Calu3 (cell line): ENCODE measurements around the gene EPB41L2. TPM values are rescaled to one million over a fixed set of nuclear protein-coding genes. Genes with fewer than 3 reads are reported as not detected.
A peak's percentile ranks its signal among the peaks of the same experiment; 100 is the strongest.

Experiments used
- BruUV-seq: library from RNA; stranded (reverse); fragments of 400-500 nt; replicated peaks from 2 replicates; lab custom pipeline; 2021; lab: Mats Ljungman, UMichigan
- CTCF ChIA-PET: fragments of 300-600 bp; sonication (Branson Sonifier 250); formaldehyde crosslinking; loops from one replicate; lab custom pipeline; 2022; ENCODE audit warnings: antibody characterized with exemption; lab: Charles Lee
- DNase-seq: peaks from one replicate; pipeline ENCODE4 v3.0.0; 2022
- H3K27ac Mint-ChIP-seq: one replicate; pipeline ENCODE4 v1.8.0; 2022; ENCODE audit warnings: mixed read lengths; ENCODE audit not compliant: unreplicated experiment
- H3K27me3 Mint-ChIP-seq: one replicate; pipeline ENCODE4 v1.8.0; 2022; ENCODE audit warnings: mixed read lengths; ENCODE audit not compliant: unreplicated experiment
- H3K36me3 Mint-ChIP-seq: one replicate; pipeline ENCODE4 v1.8.0; 2022; ENCODE audit warnings: mild to moderate bottlenecking, moderate library complexity, mixed read lengths; ENCODE audit not compliant: insufficient read depth, unreplicated experiment
- H3K4me1 Mint-ChIP-seq: one replicate; pipeline ENCODE4 v1.8.0; 2022; ENCODE audit warnings: mild to moderate bottlenecking, low read depth, mixed read lengths; ENCODE audit not compliant: unreplicated experiment
- H3K4me3 Mint-ChIP-seq: one replicate; pipeline ENCODE4 v1.8.0; 2022; ENCODE audit warnings: mild to moderate bottlenecking, low read depth, moderate library complexity, mixed read lengths; ENCODE audit not compliant: unreplicated experiment
- H3K9me3 Mint-ChIP-seq: one replicate; pipeline ENCODE4 v1.8.0; 2022; ENCODE audit warnings: low read depth, mixed read lengths; ENCODE audit not compliant: unreplicated experiment
- intact Hi-C: fragments of 100-400 bp; cut with micrococcal nuclease; formaldehyde crosslinking; loops from one replicate; pipeline ENCODE4 v1.10.0; 2022; ENCODE audit not compliant: unreplicated experiment
- total RNA-seq: library from RNA; stranded (reverse); gene quantifications from 2 replicates; pipeline ENCODE4 v1.2.3, GENCODE V29; 2022
- TF ChIP-seq, protein P1 (sequence below): fragments of 200-600 bp; IDR thresholded peaks from one replicate; pipeline ENCODE4 v1.8.0; 2022; ENCODE audit warnings: antibody characterized with exemption; ENCODE audit not compliant: unreplicated experiment

The EPB41L2 gene
- total RNA-seq, 1 experiment from 2014 or later = 332 TPM

DNA sequence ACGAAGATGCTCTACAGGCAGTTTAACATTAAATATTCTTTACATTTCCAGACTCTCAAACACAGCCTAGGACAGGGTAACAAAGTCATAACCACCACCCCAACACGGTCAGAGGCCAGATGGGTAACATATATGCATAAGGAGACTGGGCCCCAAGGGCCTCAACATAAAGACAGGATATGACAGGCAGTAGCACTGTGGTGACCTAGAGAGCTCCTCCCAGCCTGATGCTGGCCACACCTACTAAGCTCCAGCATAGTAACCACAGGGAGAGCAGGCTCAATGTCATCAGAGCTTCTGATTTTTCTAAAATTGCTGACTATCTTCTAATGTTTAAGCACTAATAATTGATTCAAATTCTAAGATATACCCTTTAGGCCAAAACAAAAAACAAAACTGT lies 214.1 kb downstream of the EPB41L2 start:
- CTCF ChIA-PET = no interaction called here
- Mint-ChIP-seq H3K27ac (no peak overlapping the region), H3K4me1 (peaks cover 7% of the 10 kb centered on the region), H3K4me3 (no peak overlapping the region), H3K36me3 (peaks cover 4% of the 10 kb centered on the region), H3K9me3 (no peaks in the 10 kb centered on the region), H3K27me3 (no peaks in the 10 kb centered on the region)
- DNase-seq = no peak
- no TSS peak for BruUV-seq
- intact Hi-C loops = no loop called here
- TF ChIP-seq, protein P1, sequence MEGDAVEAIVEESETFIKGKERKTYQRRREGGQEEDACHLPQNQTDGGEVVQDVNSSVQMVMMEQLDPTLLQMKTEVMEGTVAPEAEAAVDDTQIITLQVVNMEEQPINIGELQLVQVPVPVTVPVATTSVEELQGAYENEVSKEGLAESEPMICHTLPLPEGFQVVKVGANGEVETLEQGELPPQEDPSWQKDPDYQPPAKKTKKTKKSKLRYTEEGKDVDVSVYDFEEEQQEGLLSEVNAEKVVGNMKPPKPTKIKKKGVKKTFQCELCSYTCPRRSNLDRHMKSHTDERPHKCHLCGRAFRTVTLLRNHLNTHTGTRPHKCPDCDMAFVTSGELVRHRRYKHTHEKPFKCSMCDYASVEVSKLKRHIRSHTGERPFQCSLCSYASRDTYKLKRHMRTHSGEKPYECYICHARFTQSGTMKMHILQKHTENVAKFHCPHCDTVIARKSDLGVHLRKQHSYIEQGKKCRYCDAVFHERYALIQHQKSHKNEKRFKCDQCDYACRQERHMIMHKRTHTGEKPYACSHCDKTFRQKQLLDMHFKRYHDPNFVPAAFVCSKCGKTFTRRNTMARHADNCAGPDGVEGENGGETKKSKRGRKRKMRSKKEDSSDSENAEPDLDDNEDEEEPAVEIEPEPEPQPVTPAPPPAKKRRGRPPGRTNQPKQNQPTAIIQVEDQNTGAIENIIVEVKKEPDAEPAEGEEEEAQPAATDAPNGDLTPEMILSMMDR = no peak

DNA sequence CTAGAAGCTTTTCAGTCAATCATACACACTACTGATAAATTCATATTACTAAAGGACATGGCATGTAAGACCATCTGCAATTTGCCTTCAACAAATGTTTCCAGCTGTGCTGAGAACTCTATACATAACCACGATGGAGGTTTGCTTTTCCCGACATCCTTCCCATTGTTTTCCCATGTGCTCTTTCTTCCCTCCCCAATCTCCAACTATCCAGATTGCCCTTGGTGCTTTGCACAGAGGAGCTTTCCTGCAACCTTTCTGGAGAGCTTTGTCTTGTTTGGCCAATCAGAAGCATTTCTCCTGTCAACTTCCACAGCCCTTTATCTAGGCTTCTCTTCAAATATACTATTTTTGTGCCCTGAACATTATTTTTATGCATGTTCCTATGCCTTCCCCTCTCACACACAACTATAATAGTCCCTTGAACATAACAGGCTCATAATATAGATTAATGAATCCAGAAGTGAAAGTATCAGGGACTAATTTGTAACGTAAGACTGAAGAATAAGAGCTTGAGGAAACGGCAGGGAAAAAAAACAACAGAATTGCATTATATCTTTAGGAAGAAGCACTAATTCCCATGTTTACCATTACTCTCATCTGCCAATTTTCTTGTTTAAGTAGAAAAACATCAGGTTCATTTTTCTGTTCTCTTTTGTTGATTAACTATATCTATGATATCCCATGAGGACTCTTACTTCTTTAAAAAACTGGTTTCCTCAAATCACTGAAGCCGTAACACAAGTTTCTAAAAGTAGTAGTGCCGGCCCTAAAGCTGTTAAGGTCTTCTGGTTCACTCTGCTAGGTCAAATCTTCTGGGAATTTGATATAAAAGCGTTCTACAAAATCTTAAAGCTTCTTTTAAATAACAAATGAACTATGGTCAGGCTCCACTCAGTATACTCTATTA lies 215.8 kb downstream of the EPB41L2 start:
- no TSS peak for BruUV-seq
- DNase-seq = no peak
- Mint-ChIP-seq H3K9me3 (no peaks in the 10 kb centered on the region), H3K27ac (no peak overlapping the region), H3K36me3 (peaks cover 4% of the 10 kb centered on the region), H3K4me3 (no peak overlapping the region), H3K27me3 (no peaks in the 10 kb centered on the region), H3K4me1 (peaks cover 7% of the 10 kb centered on the region)
- intact Hi-C loops = no loop called here
- CTCF ChIA-PET = no interaction called here
- TF ChIP-seq, protein P1 = no peak

DNA sequence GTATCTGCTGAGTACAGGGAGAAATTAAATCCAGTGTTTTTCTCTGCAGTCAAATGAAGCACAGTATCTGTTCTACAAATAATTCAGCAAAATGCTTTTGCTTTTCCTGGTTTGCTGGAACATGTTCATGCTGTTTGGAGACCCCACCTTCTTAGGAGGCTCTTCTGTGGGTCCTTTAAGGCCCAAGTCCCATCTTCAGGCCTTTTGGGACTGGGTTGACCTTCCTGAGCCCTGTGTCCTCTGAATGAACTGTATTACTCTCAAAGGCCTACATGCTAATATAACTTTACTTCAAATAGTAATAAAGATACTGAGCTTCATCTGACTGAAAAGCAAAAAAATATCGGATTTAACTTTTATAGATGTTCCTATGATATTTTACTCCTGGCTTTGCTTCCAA lies 216.5 kb downstream of the EPB41L2 start:
- intact Hi-C loops = no loop called here
- CTCF ChIA-PET = no interaction called here

DNA sequence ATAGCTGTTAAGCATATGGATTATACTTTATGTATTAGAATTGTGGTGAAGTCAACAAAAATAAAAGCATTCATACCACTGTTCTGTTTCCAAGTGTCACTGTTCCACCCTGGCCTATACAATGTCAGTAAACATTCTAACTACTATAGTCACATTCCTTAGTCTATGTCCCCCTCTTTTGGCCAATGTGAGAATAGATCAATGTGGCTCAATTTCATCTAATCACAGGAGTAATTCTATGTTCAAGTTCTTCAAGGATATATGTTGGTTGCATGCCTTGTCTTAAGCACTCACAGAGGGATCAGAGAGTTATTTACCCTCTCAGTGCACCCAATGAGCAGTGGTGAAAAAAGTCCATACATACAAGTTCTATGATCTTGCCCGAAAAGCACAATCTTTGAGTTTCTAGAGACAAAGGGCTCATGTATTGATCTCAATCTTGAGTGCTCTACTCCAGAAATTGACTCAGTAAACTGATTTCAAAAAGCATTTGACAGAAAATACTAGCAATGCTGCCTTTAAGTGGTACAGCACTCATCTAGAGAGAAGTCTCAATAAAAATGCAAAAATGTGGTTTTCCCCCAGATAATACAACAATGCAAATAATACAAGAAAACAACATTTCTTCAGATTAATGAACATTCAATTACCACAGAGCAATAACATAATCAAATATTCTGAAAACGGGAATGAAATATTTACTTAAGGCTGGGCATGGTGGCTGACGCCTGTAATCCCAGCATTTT lies 219.3 kb downstream of the EPB41L2 start:
- TF ChIP-seq, protein P1 = peak; percentile 34
- Mint-ChIP-seq H3K36me3 (peaks cover 6% of the 10 kb centered on the region), H3K27me3 (no peaks in the 10 kb centered on the region), H3K4me1 (peaks cover 7% of the 10 kb centered on the region), H3K9me3 (no peaks in the 10 kb centered on the region), H3K27ac (no peak overlapping the region), H3K4me3 (no peak overlapping the region)
- CTCF ChIA-PET = no interaction called here
- DNase-seq = no peak
- intact Hi-C loops = loop anchor here (1.0 kb wide), 1 partner anchor 521 kb away; no protein-coding TSS in a partner anchor
- no TSS peak for BruUV-seq

More for the DNA sequence above, 216.5 kb downstream of the EPB41L2 start:
- TF ChIP-seq, protein P1 = no peak
- no TSS peak for BruUV-seq
- no peaks in the 10 kb centered on the region for H3K9me3 Mint-ChIP-seq
- no peaks in the 10 kb centered on the region for H3K27me3 Mint-ChIP-seq
- peaks cover 5% of the 10 kb centered on the region for H3K36me3 Mint-ChIP-seq
- no peak overlapping the region for H3K27ac Mint-ChIP-seq
- DNase-seq = no peak
- H3K4me3 Mint-ChIP-seq = no peak overlapping the region
- peaks cover 4% of the 10 kb centered on the region for H3K4me1 Mint-ChIP-seq
